ENCODE data around the gene PDZD2. TPM values are rescaled to one million over a fixed set of nuclear protein-coding genes. Genes with fewer than 3 reads are reported as not detected.

Gene PDZD2
- total RNA-seq, 4 donors from 2014 or later: 13.7 to 26.7 (median 24.1) TPM

DNA sequence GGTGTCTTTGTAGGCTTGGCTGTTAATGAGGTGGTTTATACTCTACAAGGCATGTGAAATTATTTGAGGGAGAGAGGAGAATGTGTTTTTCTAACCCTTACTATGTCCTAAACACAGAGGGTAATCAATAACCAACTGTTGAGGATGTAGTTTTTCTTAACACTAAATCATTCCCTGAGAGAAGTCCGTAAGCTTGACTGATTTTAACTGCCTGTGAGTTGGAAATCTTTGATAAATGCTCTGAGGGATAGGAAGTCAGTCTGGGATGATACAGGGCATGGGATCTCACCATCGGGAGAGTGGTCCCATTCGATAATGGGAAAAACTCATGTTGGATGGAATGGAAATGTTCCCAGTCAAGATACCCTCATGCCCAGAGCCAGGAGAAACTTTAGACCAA lies 249.6 kb downstream of the PDZD2 start:
- intact Hi-C loops (cut with DNase I): no loop called here
- no peak for TF ChIP-seq POLR2A (IDR thresholded peaks at IDR 0.05)
- TF ChIP-seq, protein P1, sequence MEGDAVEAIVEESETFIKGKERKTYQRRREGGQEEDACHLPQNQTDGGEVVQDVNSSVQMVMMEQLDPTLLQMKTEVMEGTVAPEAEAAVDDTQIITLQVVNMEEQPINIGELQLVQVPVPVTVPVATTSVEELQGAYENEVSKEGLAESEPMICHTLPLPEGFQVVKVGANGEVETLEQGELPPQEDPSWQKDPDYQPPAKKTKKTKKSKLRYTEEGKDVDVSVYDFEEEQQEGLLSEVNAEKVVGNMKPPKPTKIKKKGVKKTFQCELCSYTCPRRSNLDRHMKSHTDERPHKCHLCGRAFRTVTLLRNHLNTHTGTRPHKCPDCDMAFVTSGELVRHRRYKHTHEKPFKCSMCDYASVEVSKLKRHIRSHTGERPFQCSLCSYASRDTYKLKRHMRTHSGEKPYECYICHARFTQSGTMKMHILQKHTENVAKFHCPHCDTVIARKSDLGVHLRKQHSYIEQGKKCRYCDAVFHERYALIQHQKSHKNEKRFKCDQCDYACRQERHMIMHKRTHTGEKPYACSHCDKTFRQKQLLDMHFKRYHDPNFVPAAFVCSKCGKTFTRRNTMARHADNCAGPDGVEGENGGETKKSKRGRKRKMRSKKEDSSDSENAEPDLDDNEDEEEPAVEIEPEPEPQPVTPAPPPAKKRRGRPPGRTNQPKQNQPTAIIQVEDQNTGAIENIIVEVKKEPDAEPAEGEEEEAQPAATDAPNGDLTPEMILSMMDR (IDR thresholded peaks at IDR 0.05): no peak
- Histone ChIP-seq H3K4me3 (no peak overlapping the region), H3K27me3 (no peaks in the 10 kb centered on the region), H3K36me3 (no peaks in the 10 kb centered on the region), H3K9me3 (no peaks in the 10 kb centered on the region), H3K4me1 (peaks cover 0 to 46% (median 0%) of the 10 kb centered on the region in 3 donors), H3K27ac (no peak overlapping the region)
- WGBS, 2 donors: 82 to 100% methylated on average over 3 of the region's 3 CpGs
- DNase-seq: no peak

DNA sequence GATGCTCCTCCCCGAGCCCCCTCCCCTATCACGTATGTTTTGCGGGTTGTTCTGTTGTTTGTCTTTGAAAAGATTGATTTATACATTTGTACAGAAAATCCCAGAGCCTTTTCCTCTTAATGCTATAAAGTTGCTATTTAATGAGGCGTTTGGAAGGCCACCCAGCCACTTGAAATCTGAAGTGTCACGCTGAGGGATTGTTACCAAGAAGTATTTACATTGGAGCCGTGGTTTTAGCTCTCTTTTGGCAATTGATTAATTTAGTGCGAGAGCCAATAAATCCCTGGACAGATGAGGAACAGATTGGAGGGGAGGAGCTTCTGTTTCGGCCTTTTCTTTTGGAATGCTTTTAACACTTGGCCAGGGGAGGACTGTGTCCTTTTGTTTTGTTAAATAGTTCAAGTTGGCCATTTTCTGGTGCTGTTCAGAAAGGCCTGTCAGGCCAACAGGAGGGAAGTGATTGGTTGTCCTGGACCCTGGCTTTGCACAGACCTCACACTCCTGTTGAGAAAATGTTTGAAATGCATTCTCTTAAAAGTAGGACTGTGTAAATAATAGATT lies 250.2 kb downstream of the PDZD2 start:
- peaks cover 0 to 46% (median 0%) of the 10 kb centered on the region in 3 donors for H3K4me1 ChIP-seq
- H3K27ac ChIP-seq: no peak overlapping the region
- intact Hi-C loops (cut with DNase I): no loop called here
- TF ChIP-seq POLR2A (IDR thresholded peaks at IDR 0.05): no peak
- TF ChIP-seq, protein P1 (IDR thresholded peaks at IDR 0.05): no peak
- H3K27me3 ChIP-seq: no peaks in the 10 kb centered on the region
- 36 to 55% methylated on average over 8 of the region's 8 CpGs for WGBS, 2 donors
- DNase-seq: no peak
- no peaks in the 10 kb centered on the region for H3K36me3 ChIP-seq
- no peak overlapping the region for H3K4me3 ChIP-seq
- H3K9me3 ChIP-seq: no peaks in the 10 kb centered on the region

DNA sequence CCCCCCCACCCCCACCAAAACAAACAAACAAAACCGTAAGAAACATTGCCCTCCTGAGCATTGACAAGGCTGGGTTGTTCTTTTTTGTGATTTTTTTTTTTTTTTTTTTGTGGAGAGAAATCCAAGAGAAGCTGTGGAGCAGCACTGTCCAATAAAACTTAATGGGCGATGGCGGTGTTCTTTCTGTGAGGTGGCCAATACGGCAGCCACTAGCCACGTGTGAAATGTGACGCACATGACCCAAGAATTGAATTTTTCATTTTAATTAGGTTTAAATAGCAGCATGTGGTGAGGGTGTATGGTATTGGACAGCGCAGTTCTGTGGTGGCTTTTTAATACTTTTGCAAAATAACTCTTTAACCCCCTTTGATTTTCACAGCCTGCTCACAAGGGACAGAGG lies 251.1 kb downstream of the PDZD2 start:
- Histone ChIP-seq H3K9me3 (no peaks in the 10 kb centered on the region), H3K4me3 (no peak overlapping the region), H3K4me1 (peaks cover 0 to 46% (median 0%) of the 10 kb centered on the region in 3 donors), H3K27ac (no peak overlapping the region), H3K27me3 (no peaks in the 10 kb centered on the region), H3K36me3 (no peaks in the 10 kb centered on the region)
- 67 to 74% methylated on average over 7 of the region's 7 CpGs for WGBS, 2 donors
- intact Hi-C loops (cut with DNase I): no loop called here
- TF ChIP-seq POLR2A (IDR thresholded peaks at IDR 0.05): no peak
- TF ChIP-seq, protein P1 (IDR thresholded peaks at IDR 0.05): no peak
- DNase-seq: no peak

DNA sequence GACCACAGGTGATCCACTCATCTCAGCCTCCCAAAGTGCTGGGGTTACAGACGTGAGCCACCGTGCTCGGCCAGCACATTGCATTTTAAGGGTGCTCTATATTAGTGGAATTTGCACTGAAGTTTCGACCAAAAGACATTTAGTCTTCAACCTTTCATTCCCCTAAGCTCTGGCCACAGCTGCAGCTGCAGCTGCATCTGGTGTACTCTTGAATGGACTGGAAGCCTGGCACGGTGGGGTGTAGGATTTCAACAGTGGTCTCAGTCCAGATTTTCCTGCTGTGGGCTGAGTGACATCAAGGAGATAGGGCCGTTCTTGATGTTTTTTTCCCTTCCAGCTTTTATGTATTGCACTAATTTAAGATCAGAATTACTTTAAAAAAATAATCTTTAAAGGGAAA lies 255.2 kb downstream of the PDZD2 start:
- Histone ChIP-seq H3K27ac (no peak overlapping the region), H3K36me3 (no peaks in the 10 kb centered on the region), H3K9me3 (no peaks in the 10 kb centered on the region), H3K4me3 (no peak overlapping the region), H3K27me3 (no peaks in the 10 kb centered on the region), H3K4me1 (peaks cover 0 to 25% (median 0%) of the 10 kb centered on the region in 3 donors)
- 91 to 95% methylated on average over 6 of the region's 6 CpGs for WGBS, 2 donors
- no peak for TF ChIP-seq POLR2A (IDR thresholded peaks at IDR 0.05)
- DNase-seq: no peak
- intact Hi-C loops (cut with DNase I): no loop called here

DNA sequence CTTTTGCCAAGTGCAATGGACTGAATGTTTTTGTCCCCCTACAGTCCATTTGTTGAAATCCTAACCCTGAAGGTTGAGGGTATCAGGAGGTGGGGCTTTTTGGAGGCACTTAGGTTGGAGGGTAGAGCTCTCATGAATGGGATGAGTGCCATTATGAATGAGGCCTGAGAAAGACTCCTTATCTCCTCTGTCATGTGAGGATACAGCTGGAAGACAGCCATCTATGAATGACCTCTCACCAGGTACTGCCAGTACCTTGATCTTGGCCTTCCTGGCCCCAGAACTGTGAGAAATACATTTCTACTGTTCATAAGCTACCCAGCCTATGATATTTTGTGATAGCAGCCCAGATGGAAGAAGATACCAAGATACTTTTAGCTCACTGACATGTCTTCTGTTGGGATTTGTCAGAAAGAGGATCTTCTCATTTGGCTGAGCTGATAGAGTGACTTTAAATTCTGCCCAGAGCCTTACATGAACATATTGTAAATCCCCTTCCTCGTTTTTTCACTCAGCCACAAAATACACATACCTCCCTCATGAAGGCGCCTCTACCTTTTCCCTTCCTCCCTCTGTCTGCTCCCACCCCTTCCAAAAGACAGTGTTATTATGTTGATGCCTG lies 256.4 kb downstream of the PDZD2 start:
- H3K36me3 ChIP-seq: no peaks in the 10 kb centered on the region
- no peaks in the 10 kb centered on the region for H3K27me3 ChIP-seq
- H3K4me3 ChIP-seq: no peak overlapping the region
- TF ChIP-seq, protein P1 (IDR thresholded peaks at IDR 0.05): no peak
- no peak for TF ChIP-seq POLR2A (IDR thresholded peaks at IDR 0.05)
- no peak overlapping the region for H3K27ac ChIP-seq
- WGBS, 2 donors: 70 to 86% methylated on average over 2 of the region's 2 CpGs
- no peak for DNase-seq
- intact Hi-C loops (cut with DNase I): no loop called here
- no peaks in the 10 kb centered on the region for H3K9me3 ChIP-seq
- peaks cover 0 to 14% (median 0%) of the 10 kb centered on the region in 3 donors for H3K4me1 ChIP-seq
